Osteocyte (in vitro differentiated cells): ENCODE data around the gene EPB42. TPM values are rescaled to one million over a fixed set of nuclear protein-coding genes. Genes with fewer than 3 reads are reported as not detected.

Experiments
- DNase-seq: peaks from one replicate; pipeline ENCODE4 v3.0.0; 2021; ENCODE audit warnings: mixed read lengths; ENCODE audit not compliant: unreplicated experiment; ENCODE audit errors: extremely low spot score
- H3K27ac Mint-ChIP-seq: one replicate; pipeline ENCODE4 v1.8.0; 2021; ENCODE audit warnings: mild to moderate bottlenecking, mixed read lengths; ENCODE audit not compliant: unreplicated experiment
- H3K27me3 Mint-ChIP-seq: one replicate; pipeline ENCODE4 v1.8.0; 2021; ENCODE audit warnings: mixed read lengths; ENCODE audit not compliant: unreplicated experiment
- H3K36me3 Mint-ChIP-seq: one replicate; pipeline ENCODE4 v1.8.0; 2021; ENCODE audit warnings: mixed read lengths; ENCODE audit not compliant: unreplicated experiment
- H3K4me1 Mint-ChIP-seq: one replicate; pipeline ENCODE4 v1.8.0; 2021; ENCODE audit warnings: mixed read lengths; ENCODE audit not compliant: unreplicated experiment
- H3K4me3 Mint-ChIP-seq: one replicate; pipeline ENCODE4 v1.8.0; 2021; ENCODE audit warnings: mild to moderate bottlenecking, moderate library complexity, mixed read lengths; ENCODE audit not compliant: unreplicated experiment
- H3K9me3 Mint-ChIP-seq: one replicate; pipeline ENCODE4 v1.8.0; 2021; ENCODE audit warnings: mixed read lengths; ENCODE audit not compliant: unreplicated experiment
- CTCF ChIP-seq: fragments of 200-600 bp; sonication (generic); IDR thresholded peaks from 2 replicates; pipeline ENCODE4 v1.5.0; 2021; ENCODE audit warnings: antibody characterized with exemption, mild to moderate bottlenecking, moderate library complexity
- total RNA-seq: library from RNA; stranded (reverse); gene quantifications from 2 replicates; pipeline ENCODE4 v1.2.1, GENCODE V29; 2021

Gene EPB42
- total RNA-seq, 1 donor from 2014 or later = not detected

DNA sequence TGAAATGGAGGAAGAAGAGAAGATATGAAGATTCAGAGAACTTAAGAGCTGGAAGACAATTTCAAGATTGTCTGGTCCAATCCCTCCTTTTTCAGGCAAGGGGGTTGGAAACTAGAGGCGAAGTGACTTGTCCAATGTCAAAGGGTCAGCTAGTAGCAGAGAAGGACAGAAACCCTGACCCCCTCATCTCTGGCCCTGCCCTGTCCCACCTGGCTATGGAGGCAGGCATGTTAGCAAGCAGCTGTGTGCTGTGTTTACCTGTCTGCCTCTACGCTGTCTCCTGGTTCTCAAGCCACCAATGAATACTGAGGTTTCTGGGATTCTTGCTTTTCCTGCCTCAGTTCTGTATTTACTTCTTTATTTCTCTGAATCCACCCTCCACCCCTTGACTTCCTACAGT is 45.6 kb upstream of the EPB42 start:
- TF ChIP-seq CTCF = no peak
- no peak overlapping the region for H3K27ac Mint-ChIP-seq

GRCh38 chr15:43260011-43260615 is 39.3 kb upstream of the EPB42 start:
- no peak for TF ChIP-seq CTCF
- no peak for DNase-seq
- no peak overlapping the region for H3K27ac Mint-ChIP-seq
- no peak overlapping the region for H3K4me3 Mint-ChIP-seq
- H3K9me3 Mint-ChIP-seq = no peaks in the 10 kb centered on the region
- no peaks in the 10 kb centered on the region for H3K36me3 Mint-ChIP-seq
- no peaks in the 10 kb centered on the region for H3K4me1 Mint-ChIP-seq
- peaks cover 63% of the 10 kb centered on the region for H3K27me3 Mint-ChIP-seq

More for the DNA sequence above, 45.6 kb upstream of the EPB42 start:
- Mint-ChIP-seq H3K9me3 (no peaks in the 10 kb centered on the region), H3K4me3 (no peak overlapping the region), H3K36me3 (no peaks in the 10 kb centered on the region), H3K4me1 (no peaks in the 10 kb centered on the region), H3K27me3 (peaks cover 76% of the 10 kb centered on the region)
- peak; percentile 49 for DNase-seq

- no peaks in the 10 kb centered on the region for H3K9me3 Mint-ChIP-seq
- no peak for DNase-seq
- no peak for TF ChIP-seq CTCF
- H3K4me1 Mint-ChIP-seq = peaks cover 2% of the 10 kb centered on the region
- H3K27ac Mint-ChIP-seq = no peak overlapping the region
- peaks cover 60% of the 10 kb centered on the region for H3K27me3 Mint-ChIP-seq
- no peak overlapping the region for H3K4me3 Mint-ChIP-seq
- no peaks in the 10 kb centered on the region for H3K36me3 Mint-ChIP-seq
These were observed 38.0 kb upstream of the EPB42 start for GRCh38 chr15:43258781-43259180.

DNA sequence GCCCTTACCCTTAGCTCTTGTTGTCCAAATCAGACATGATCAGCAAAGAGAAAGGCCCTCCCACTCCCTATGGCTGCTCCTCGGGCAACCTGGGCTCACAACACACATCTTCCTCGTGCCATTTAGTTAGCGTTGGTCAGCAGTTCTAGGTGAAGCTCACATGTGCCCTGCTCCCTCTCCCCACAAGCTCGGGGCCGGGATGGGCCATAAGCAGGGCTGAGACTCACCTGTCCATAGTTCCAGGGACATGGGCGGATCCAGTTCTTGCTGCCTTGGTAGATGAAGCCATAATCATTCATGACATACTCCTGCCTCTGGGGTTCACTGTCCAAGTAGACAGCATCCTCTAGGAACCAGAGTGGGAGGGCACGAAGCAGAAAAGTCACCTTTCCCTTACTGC is 35.5 kb upstream of the EPB42 start:
- Mint-ChIP-seq H3K4me3 (no peak overlapping the region), H3K36me3 (no peaks in the 10 kb centered on the region), H3K27ac (no peak overlapping the region), H3K27me3 (peaks cover 43% of the 10 kb centered on the region), H3K9me3 (no peaks in the 10 kb centered on the region), H3K4me1 (peaks cover 3% of the 10 kb centered on the region)
- DNase-seq = no peak
- TF ChIP-seq CTCF = no peak

DNA sequence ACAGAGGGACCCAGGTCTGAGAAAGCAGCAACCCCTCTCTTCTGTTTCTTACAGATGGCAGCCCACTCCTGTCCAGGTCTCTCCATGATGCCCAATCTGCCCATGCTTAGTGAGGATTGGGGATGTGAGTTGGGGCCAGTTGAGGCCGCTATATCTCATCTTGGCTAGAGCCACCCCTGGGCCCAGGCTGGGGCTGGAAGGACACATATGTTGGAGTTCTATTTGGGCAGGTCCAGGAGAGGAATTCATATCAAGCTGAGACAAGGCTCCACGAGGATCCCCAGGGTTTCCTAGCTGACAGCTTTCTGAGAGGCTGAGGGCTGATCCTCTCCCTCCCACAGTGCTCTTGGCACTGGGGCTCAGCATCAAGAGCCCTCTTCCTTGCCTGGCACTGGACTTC is 34.6 kb upstream of the EPB42 start:
- no peak for DNase-seq
- Mint-ChIP-seq H3K36me3 (no peaks in the 10 kb centered on the region), H3K27ac (no peak overlapping the region), H3K4me1 (peaks cover 3% of the 10 kb centered on the region), H3K9me3 (no peaks in the 10 kb centered on the region), H3K27me3 (peaks cover 39% of the 10 kb centered on the region), H3K4me3 (no peak overlapping the region)
- no peak for TF ChIP-seq CTCF
